Coronary artery (tissue), 2 donors: ENCODE measurements around the gene GOT2.
"Not testable (repeated sequence)": the region's sequence is repeated elsewhere in the genome, so short reads cannot be mapped to it uniquely, and the experiment has no call there.

ENCODE experiments used
- DNase-seq: peaks from one replicate; pipeline ENCODE4 v3.0.0-alpha.2; 2017; ENCODE audit warnings: low spot score
- H3K27ac ChIP-seq, 2 donors: fragments of 200-600 bp; sonication (generic); one replicate each; pipeline ENCODE4 v1.5.1; 2016 to 2019
- H3K4me3 ChIP-seq: fragments of 200-600 bp; sonication (generic); 2 replicates; pipeline ENCODE4 v1.5.1; 2016; ENCODE audit warnings: mild to moderate bottlenecking, moderate library complexity
- CTCF ChIP-seq: fragments of 200-600 bp; sonication (generic); IDR thresholded peaks from one replicate; pipeline ENCODE4 v1.5.1; 2019; ENCODE audit warnings: antibody characterized with exemption

GOT2 gene

GRCh38 chr16:58733671-58734458 lies at the start of gene GOT2:
Gene GOT2 (minus strand): TSS chr16:58734316. CDS start chr16:58734228, 88 bp downstream.
- DNase-seq, result peak; percentile 83
- peak; percentile 87 for TF ChIP-seq CTCF
- H3K4me3 ChIP-seq, result peak within 1 kb of the TSS; percentile 100
- H3K27ac ChIP-seq, result peak within 1 kb of the TSS; percentile 56 to 88

DNA sequence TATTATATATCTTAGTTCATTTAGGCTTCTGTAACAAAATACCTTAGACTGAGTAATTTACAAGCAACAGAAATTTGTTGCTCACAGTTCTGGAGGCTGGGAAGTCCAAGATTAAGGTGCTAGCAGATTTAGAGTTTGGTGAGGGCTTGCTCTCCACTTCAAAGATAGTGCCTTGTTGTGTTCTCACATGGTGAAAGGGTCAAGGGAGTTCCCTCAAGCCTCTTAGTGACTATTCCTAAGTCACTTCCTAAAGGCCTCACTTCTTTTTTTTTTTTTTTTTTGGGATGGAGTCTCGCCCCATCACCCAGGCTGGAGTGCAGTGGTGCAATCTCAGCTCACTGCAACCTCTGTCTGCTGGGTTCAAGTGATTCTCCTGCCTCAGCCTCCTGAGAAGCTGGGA lies 45.2 kb upstream of the GOT2 start:
- not testable (repeated sequence) for H3K4me3 ChIP-seq, DNase-seq, H3K27ac ChIP-seq

- no peak for DNase-seq
- no peak for TF ChIP-seq CTCF
- Histone ChIP-seq H3K27ac (no peak overlapping the region), H3K4me3 (no peak overlapping the region)
These were observed 39.8 kb upstream of the GOT2 start for GRCh38 chr16:58773870-58774269.

GRCh38 chr16:58768145-58768544 lies 34.0 kb upstream of the GOT2 start:
- TF ChIP-seq CTCF, result no peak
- Histone ChIP-seq H3K27ac (no peak overlapping the region), H3K4me3 (no peak overlapping the region)
- DNase-seq, result no peak

DNA sequence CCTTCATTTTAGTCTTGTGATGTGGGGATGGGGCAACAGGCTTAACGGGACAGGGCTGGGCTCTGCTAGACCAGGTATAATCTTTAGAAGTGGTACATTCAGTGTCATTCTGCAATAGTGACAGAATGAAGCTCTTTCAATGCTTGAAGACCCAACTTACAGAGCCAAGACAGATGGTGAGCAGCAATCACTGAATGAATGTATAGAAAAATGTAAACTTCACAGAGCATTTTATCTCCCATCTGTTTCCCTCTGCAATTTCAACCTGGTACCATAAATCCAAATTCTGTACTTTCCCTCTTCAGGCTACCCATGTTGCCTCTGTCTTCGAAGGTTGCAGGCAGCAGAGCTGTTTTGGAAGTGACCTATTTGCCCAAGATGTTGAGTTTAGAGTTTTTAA lies 33.5 kb upstream of the GOT2 start:
- Histone ChIP-seq H3K4me3 (no peak overlapping the region), H3K27ac (no peak overlapping the region)
- no peak for DNase-seq
- TF ChIP-seq CTCF, result no peak

DNA sequence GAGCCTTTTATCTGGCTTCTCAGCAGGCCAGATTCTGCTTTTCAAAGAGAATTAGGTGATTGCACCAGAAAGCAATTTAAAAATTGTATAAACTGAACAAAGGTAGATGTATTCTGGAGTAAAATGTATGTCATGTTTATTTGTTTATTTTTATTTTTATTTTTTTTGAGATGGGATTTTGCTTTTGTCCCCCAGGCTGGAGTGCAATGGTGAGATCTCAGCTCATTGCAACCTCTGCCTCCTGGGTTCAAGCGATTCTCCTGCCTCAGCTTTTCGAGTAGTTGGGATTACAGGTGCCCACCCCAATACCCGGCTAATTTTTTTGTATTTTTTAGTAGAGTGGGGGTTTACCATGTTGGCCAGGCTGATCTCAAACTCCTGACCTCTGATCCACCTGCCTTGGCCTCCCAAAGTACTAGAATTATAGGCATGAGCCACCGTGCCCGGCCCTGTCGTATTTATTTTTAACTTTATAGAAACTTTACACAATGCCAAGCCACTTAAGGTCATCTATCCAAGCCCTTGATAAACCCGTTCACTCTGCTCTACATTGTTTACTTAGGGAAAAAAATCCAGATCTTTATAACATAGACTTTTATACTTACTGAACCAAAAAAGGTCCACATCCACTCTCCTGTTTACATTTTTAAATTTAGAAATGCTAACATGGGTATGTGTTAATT lies 22.7 kb upstream of the GOT2 start:
- no peak overlapping the region for H3K27ac ChIP-seq
- no peak for TF ChIP-seq CTCF
- H3K4me3 ChIP-seq, result no peak overlapping the region

GRCh38 chr16:58755989-58756649 lies 22.0 kb upstream of the GOT2 start:
- DNase-seq, result no peak
- no peak overlapping the region for H3K4me3 ChIP-seq
- no peak overlapping the region for H3K27ac ChIP-seq
- no peak for TF ChIP-seq CTCF

More for the DNA sequence above, 22.7 kb upstream of the GOT2 start:
- DNase-seq, result no peak
